ENCODE data around the gene MEF2B. TPM values are rescaled to one million over a fixed set of nuclear protein-coding genes. Genes with fewer than 3 reads are reported as not detected.

Gene MEF2B
- total and polyA plus RNA-seq, 2 experiments from 2014 or later, result 7.4 to 8.3 TPM

DNA sequence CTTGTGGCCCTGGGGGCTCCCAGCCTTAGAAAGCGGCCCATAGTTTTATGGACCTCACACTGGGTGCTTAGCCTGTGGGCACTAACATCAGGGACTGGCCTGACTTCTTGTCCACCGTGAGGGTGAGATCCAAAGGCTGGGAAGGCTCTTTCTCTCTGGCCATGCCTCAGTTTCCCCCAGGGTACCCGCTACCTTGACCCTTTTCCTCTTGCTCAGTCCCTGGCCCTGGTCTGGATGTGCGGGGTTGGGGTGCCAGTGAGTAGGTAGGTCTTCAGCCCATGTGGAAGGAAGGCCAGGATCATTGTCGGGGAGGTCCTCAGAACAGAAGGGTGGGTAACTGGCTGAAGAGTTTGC lies 30.2 kb downstream of the MEF2B start:
- ATAC-seq (no peak), DNase-seq (ENCODE audit: low spot score) (no peak)
- peaks cover 10% of the 10 kb centered on the region; the same call in 1 of the 2 replicates for H3F3A ChIP-seq (replicated peaks; ENCODE audit: low read depth)
- H3K27ac ChIP-seq (ENCODE audit: low read depth), result no peak overlapping the region
- Mint-ChIP-seq H3K9me3 (no peaks in the 10 kb centered on the region; the same call in 2 of the 3 replicates), H3K36me3 (ENCODE audit: low read depth) (peaks cover 3% of the 10 kb centered on the region; the same call in 1 of the 3 replicates), H3K27ac (no peak overlapping the region), H3K4me1 (peaks cover 9% of the 10 kb centered on the region), H3K4me3 (no peak overlapping the region), H3K27me3 (ENCODE audit: insufficient read depth, low read depth, poor library complexity) (peaks cover 45% of the 10 kb centered on the region)
- H3K4me2 ChIP-seq, result no peak overlapping the region
- H2AFZ ChIP-seq, result no peak overlapping the region
- H3K36me3 ChIP-seq (ENCODE audit: insufficient read depth), result no peaks in the 10 kb centered on the region
- H3K4me1 ChIP-seq (ENCODE audit: insufficient read depth), result peaks cover 5% of the 10 kb centered on the region; the same call in 1 of the 2 replicates
- TF ChIP-seq ZNF114 (CRISPR knock-in tag; IDR thresholded peaks at IDR 0.05), result no peak
- TF ChIP-seq EZH2phosphoT487 (IDR thresholded peaks at IDR 0.05; ENCODE audit: unreplicated experiment), result no peak
- TF ChIP-seq, protein P1, sequence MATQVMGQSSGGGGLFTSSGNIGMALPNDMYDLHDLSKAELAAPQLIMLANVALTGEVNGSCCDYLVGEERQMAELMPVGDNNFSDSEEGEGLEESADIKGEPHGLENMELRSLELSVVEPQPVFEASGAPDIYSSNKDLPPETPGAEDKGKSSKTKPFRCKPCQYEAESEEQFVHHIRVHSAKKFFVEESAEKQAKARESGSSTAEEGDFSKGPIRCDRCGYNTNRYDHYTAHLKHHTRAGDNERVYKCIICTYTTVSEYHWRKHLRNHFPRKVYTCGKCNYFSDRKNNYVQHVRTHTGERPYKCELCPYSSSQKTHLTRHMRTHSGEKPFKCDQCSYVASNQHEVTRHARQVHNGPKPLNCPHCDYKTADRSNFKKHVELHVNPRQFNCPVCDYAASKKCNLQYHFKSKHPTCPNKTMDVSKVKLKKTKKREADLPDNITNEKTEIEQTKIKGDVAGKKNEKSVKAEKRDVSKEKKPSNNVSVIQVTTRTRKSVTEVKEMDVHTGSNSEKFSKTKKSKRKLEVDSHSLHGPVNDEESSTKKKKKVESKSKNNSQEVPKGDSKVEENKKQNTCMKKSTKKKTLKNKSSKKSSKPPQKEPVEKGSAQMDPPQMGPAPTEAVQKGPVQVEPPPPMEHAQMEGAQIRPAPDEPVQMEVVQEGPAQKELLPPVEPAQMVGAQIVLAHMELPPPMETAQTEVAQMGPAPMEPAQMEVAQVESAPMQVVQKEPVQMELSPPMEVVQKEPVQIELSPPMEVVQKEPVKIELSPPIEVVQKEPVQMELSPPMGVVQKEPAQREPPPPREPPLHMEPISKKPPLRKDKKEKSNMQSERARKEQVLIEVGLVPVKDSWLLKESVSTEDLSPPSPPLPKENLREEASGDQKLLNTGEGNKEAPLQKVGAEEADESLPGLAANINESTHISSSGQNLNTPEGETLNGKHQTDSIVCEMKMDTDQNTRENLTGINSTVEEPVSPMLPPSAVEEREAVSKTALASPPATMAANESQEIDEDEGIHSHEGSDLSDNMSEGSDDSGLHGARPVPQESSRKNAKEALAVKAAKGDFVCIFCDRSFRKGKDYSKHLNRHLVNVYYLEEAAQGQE (IDR thresholded peaks at IDR 0.05; ENCODE audit: unreplicated experiment), result no peak
- TF ChIP-seq, protein P2, sequence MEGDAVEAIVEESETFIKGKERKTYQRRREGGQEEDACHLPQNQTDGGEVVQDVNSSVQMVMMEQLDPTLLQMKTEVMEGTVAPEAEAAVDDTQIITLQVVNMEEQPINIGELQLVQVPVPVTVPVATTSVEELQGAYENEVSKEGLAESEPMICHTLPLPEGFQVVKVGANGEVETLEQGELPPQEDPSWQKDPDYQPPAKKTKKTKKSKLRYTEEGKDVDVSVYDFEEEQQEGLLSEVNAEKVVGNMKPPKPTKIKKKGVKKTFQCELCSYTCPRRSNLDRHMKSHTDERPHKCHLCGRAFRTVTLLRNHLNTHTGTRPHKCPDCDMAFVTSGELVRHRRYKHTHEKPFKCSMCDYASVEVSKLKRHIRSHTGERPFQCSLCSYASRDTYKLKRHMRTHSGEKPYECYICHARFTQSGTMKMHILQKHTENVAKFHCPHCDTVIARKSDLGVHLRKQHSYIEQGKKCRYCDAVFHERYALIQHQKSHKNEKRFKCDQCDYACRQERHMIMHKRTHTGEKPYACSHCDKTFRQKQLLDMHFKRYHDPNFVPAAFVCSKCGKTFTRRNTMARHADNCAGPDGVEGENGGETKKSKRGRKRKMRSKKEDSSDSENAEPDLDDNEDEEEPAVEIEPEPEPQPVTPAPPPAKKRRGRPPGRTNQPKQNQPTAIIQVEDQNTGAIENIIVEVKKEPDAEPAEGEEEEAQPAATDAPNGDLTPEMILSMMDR (conservative IDR thresholded peaks at IDR 0.05; ENCODE audit: low read depth in 2 of 2), result no peak; a peak in 1 of 4 replicates
- no peak for TF ChIP-seq JUNB (IDR thresholded peaks at IDR 0.05; ENCODE audit: unreplicated experiment)
- TF ChIP-seq, protein P3, sequence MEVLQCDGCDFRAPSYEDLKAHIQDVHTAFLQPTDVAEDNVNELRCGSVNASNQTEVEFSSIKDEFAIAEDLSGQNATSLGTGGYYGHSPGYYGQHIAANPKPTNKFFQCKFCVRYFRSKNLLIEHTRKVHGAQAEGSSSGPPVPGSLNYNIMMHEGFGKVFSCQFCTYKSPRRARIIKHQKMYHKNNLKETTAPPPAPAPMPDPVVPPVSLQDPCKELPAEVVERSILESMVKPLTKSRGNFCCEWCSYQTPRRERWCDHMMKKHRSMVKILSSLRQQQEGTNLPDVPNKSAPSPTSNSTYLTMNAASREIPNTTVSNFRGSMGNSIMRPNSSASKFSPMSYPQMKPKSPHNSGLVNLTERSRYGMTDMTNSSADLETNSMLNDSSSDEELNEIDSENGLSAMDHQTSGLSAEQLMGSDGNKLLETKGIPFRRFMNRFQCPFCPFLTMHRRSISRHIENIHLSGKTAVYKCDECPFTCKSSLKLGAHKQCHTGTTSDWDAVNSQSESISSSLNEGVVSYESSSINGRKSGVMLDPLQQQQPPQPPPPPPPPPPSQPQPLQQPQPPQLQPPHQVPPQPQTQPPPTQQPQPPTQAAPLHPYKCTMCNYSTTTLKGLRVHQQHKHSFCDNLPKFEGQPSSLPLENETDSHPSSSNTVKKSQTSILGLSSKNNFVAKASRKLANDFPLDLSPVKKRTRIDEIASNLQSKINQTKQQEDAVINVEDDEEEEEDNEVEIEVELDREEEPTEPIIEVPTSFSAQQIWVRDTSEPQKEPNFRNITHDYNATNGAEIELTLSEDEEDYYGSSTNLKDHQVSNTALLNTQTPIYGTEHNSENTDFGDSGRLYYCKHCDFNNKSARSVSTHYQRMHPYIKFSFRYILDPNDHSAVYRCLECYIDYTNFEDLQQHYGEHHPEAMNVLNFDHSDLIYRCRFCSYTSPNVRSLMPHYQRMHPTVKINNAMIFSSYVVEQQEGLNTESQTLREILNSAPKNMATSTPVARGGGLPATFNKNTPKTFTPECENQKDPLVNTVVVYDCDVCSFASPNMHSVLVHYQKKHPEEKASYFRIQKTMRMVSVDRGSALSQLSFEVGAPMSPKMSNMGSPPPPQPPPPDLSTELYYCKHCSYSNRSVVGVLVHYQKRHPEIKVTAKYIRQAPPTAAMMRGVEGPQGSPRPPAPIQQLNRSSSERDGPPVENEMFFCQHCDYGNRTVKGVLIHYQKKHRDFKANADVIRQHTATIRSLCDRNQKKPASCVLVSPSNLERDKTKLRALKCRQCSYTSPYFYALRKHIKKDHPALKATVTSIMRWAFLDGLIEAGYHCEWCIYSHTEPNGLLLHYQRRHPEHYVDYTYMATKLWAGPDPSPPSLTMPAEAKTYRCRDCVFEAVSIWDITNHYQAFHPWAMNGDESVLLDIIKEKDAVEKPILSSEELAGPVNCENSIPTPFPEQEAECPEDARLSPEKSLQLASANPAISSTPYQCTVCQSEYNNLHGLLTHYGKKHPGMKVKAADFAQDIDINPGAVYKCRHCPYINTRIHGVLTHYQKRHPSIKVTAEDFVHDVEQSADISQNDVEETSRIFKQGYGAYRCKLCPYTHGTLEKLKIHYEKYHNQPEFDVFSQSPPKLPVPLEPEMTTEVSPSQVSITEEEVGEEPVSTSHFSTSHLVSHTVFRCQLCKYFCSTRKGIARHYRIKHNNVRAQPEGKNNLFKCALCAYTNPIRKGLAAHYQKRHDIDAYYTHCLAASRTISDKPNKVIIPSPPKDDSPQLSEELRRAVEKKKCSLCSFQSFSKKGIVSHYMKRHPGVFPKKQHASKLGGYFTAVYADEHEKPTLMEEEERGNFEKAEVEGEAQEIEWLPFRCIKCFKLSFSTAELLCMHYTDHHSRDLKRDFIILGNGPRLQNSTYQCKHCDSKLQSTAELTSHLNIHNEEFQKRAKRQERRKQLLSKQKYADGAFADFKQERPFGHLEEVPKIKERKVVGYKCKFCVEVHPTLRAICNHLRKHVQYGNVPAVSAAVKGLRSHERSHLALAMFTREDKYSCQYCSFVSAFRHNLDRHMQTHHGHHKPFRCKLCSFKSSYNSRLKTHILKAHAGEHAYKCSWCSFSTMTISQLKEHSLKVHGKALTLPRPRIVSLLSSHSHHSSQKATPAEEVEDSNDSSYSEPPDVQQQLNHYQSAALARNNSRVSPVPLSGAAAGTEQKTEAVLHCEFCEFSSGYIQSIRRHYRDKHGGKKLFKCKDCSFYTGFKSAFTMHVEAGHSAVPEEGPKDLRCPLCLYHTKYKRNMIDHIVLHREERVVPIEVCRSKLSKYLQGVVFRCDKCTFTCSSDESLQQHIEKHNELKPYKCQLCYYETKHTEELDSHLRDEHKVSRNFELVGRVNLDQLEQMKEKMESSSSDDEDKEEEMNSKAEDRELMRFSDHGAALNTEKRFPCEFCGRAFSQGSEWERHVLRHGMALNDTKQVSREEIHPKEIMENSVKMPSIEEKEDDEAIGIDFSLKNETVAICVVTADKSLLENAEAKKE (CRISPR knock-in tag; IDR thresholded peaks at IDR 0.05), result no peak
- TF ChIP-seq POLR2AphosphoS5 (IDR thresholded peaks at IDR 0.05; ENCODE audit: low read depth), result no peak
- no peak for TF ChIP-seq STAT1 (IDR thresholded peaks at IDR 0.05; ENCODE audit: unreplicated experiment)
- no peak for TF ChIP-seq ZNF331 (CRISPR knock-in tag; IDR thresholded peaks at IDR 0.05; ENCODE audit: low read depth)
- no peak for TF ChIP-seq CREB1 (CRISPR knock-in tag; IDR thresholded peaks at IDR 0.05; ENCODE audit: low read depth)
- no peak for TF ChIP-seq EZH2 (IDR thresholded peaks at IDR 0.05; ENCODE audit: low read depth, unreplicated experiment)
- no peak for TF ChIP-seq ETS1 (IDR thresholded peaks at IDR 0.05)
- no peak for TF ChIP-seq NANOG (IDR thresholded peaks at IDR 0.05; ENCODE audit: borderline replicate concordance)
- no peak overlapping the region for H3K4me3 ChIP-seq
- H4K20me1 ChIP-seq (replicated peaks; ENCODE audit: insufficient read depth), result peaks cover 9% of the 10 kb centered on the region; the same call in 1 of the 2 replicates
- no peaks in the 10 kb centered on the region for H3K79me2 ChIP-seq (replicated peaks; ENCODE audit: insufficient read depth)
- no peaks in the 10 kb centered on the region for H3K27me3 ChIP-seq (ENCODE audit: insufficient read depth)
- H3K9me2 ChIP-seq (ENCODE audit: insufficient read depth), result no peaks in the 10 kb centered on the region
